ENCODE data around the gene DEGS2. TPM values are rescaled to one million over a fixed set of nuclear protein-coding genes. Genes with fewer than 3 reads are reported as not detected.

DEGS2 gene
- total RNA-seq, 1 experiment from 2014 or later, result 0.07 TPM

- no peaks in the 10 kb centered on the region for H3K36me3 Mint-ChIP-seq (ENCODE audit: insufficient read depth, unreplicated experiment)
- no peaks in the 10 kb centered on the region for H3K9me3 Mint-ChIP-seq (ENCODE audit: unreplicated experiment)
- intact Hi-C loops (cut with micrococcal nuclease), result no loop called here
- TF ChIP-seq, protein P1, sequence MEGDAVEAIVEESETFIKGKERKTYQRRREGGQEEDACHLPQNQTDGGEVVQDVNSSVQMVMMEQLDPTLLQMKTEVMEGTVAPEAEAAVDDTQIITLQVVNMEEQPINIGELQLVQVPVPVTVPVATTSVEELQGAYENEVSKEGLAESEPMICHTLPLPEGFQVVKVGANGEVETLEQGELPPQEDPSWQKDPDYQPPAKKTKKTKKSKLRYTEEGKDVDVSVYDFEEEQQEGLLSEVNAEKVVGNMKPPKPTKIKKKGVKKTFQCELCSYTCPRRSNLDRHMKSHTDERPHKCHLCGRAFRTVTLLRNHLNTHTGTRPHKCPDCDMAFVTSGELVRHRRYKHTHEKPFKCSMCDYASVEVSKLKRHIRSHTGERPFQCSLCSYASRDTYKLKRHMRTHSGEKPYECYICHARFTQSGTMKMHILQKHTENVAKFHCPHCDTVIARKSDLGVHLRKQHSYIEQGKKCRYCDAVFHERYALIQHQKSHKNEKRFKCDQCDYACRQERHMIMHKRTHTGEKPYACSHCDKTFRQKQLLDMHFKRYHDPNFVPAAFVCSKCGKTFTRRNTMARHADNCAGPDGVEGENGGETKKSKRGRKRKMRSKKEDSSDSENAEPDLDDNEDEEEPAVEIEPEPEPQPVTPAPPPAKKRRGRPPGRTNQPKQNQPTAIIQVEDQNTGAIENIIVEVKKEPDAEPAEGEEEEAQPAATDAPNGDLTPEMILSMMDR (IDR thresholded peaks at IDR 0.05; ENCODE audit: unreplicated experiment), result no peak
- H3K27ac Mint-ChIP-seq (ENCODE audit: low read depth, unreplicated experiment), result no peak overlapping the region
- no peak overlapping the region for H3K4me3 Mint-ChIP-seq (ENCODE audit: unreplicated experiment)
- no TSS peak for BruUV-seq (replicated peaks)
- ChIA-PET POLR2A (interaction anchor here (0.5 to 3.7 kb wide), 4 partner anchors 10 to 78 kb away, joined by 3 to 38 read pairs (median 15); no protein-coding TSS in a partner anchor), CTCF (interaction anchor here (0.6 to 4.7 kb wide), 4 partner anchors 10 to 44 kb away, joined by 4 to 33 read pairs (median 4); no protein-coding TSS in a partner anchor)
- DNase-seq (ENCODE audit: unreplicated experiment), result no peak
- H3K4me1 Mint-ChIP-seq (ENCODE audit: insufficient read depth, unreplicated experiment), result no peaks in the 10 kb centered on the region
- no peaks in the 10 kb centered on the region for H3K27me3 Mint-ChIP-seq (ENCODE audit: insufficient read depth, unreplicated experiment)
Observed at GRCh38 chr14:100203146-100203545, 43.7 kb upstream of the DEGS2 start.

DNA sequence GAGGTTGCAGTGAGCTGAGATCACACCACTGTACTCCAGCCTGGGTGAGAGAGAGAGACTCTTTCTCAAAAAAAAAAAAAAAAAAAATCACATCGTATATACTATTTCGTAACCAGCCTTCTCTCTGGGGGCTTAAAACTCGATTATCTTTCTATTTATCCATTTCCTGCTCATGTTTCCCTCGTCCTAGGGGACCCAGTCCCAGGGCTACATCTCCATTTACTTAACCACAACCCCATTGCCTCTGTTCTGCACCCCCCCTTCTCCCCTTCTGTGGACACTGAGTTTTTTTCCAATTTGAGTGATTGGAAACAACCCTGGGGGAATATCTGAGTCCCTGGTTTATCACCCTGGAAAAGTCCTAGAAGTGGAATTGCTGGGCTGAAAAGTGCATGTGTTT, 43.3 kb upstream of the DEGS2 start:
- no peak for DNase-seq (ENCODE audit: unreplicated experiment)
- no TSS peak for BruUV-seq (replicated peaks)
- CTCF ChIA-PET, result interaction anchor here (0.6 to 4.7 kb wide), 3 partner anchors 10 to 45 kb away, joined by 4 to 33 read pairs (median 5); no protein-coding TSS in a partner anchor
- Mint-ChIP-seq H3K27ac (ENCODE audit: low read depth, unreplicated experiment) (no peak overlapping the region), H3K27me3 (ENCODE audit: insufficient read depth, unreplicated experiment) (no peaks in the 10 kb centered on the region), H3K9me3 (ENCODE audit: unreplicated experiment) (no peaks in the 10 kb centered on the region), H3K4me1 (ENCODE audit: insufficient read depth, unreplicated experiment) (no peaks in the 10 kb centered on the region), H3K4me3 (ENCODE audit: unreplicated experiment) (no peak overlapping the region), H3K36me3 (ENCODE audit: insufficient read depth, unreplicated experiment) (no peaks in the 10 kb centered on the region)
- POLR2A ChIA-PET, result interaction anchor here (0.7 to 2.7 kb wide), 2 partner anchors 9 to 79 kb away, joined by 3 to 27 read pairs; no protein-coding TSS in a partner anchor
- intact Hi-C loops (cut with micrococcal nuclease), result no loop called here
- TF ChIP-seq, protein P1 (IDR thresholded peaks at IDR 0.05; ENCODE audit: unreplicated experiment), result no peak

DNA sequence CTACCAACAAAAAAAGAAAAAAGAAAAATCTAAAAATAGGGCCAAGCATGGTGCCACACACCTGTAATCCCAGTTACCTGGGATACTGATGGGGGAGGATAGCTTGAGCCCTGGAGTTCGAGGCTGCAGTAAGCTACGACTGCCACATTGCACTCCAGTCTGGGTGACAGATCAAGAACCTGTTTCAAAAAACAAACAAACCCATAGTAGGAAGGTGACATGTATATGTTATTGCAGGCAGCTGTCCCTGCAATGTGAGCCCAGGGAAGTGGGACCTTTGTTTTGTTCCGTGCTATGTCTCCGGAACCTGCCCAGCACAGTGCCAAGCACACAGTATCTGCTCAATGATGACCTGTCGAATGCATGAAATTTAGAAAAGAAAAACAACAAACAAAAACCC, 42.3 kb upstream of the DEGS2 start:
- POLR2A ChIA-PET, result no interaction called here
- Mint-ChIP-seq H3K4me3 (ENCODE audit: unreplicated experiment) (no peak overlapping the region), H3K4me1 (ENCODE audit: insufficient read depth, unreplicated experiment) (no peaks in the 10 kb centered on the region), H3K27ac (ENCODE audit: low read depth, unreplicated experiment) (no peak overlapping the region), H3K36me3 (ENCODE audit: insufficient read depth, unreplicated experiment) (no peaks in the 10 kb centered on the region), H3K27me3 (ENCODE audit: insufficient read depth, unreplicated experiment) (no peaks in the 10 kb centered on the region), H3K9me3 (ENCODE audit: unreplicated experiment) (no peaks in the 10 kb centered on the region)
- no peak for DNase-seq (ENCODE audit: unreplicated experiment)
- intact Hi-C loops (cut with micrococcal nuclease), result no loop called here
- BruUV-seq (replicated peaks), result no TSS peak
- CTCF ChIA-PET, result interaction anchor here (0.6 to 4.7 kb wide), 5 partner anchors 9 to 378 kb away, joined by 3 to 33 read pairs (median 5); no protein-coding TSS in a partner anchor
- TF ChIP-seq, protein P1 (IDR thresholded peaks at IDR 0.05; ENCODE audit: unreplicated experiment), result no peak

DNA sequence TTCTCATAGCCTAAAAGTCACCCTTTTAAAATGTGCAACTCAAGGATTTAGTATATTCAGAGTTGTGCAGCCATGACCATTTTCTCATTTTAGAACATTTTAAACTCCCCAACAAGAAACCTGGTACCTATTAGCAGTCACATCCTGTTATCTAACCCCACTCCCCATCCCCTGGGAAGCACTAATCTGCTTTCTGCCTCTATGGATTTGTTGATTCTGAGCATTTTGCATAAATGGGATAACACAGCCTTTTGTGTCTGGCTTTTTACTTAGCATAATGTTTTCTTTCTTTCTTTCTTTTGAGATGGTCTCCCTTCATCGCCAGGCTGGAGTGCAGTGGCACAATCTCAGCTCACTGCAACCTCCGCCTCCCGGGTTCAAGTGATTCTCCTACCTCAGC, 40.9 kb upstream of the DEGS2 start:
- Mint-ChIP-seq H3K4me1 (ENCODE audit: insufficient read depth, unreplicated experiment) (no peaks in the 10 kb centered on the region), H3K9me3 (ENCODE audit: unreplicated experiment) (no peaks in the 10 kb centered on the region), H3K36me3 (ENCODE audit: insufficient read depth, unreplicated experiment) (no peaks in the 10 kb centered on the region), H3K4me3 (ENCODE audit: unreplicated experiment) (no peak overlapping the region), H3K27me3 (ENCODE audit: insufficient read depth, unreplicated experiment) (no peaks in the 10 kb centered on the region), H3K27ac (ENCODE audit: low read depth, unreplicated experiment) (no peak overlapping the region)
- TF ChIP-seq, protein P1 (IDR thresholded peaks at IDR 0.05; ENCODE audit: unreplicated experiment), result no peak
- ChIA-PET CTCF (no interaction called here), POLR2A (no interaction called here)
- no peak for DNase-seq (ENCODE audit: unreplicated experiment)
- no TSS peak for BruUV-seq (replicated peaks)
- intact Hi-C loops (cut with micrococcal nuclease), result no loop called here

All from MCF 10A (cell line).